LHCN-M2 (cell line): ENCODE data around the gene XYLT1. TPM values are rescaled to one million over a fixed set of nuclear protein-coding genes. Genes with fewer than 3 reads are reported as not detected.
"Not testable (repeated sequence)": the region's sequence is repeated elsewhere in the genome, so short reads cannot be mapped to it uniquely, and the experiment has no call there.

ENCODE experiments used
- DNase-seq: peaks from one replicate; pipeline ENCODE4 v3.0.0-alpha.2; 2012; ENCODE audit warnings: low read depth
- total RNA-seq: library from RNA; depleted of rRNA; stranded (reverse); fragments of >200 nt; gene quantifications from 2 replicates; pipeline ENCODE4 v1.2.3, GENCODE V29; 2014

The XYLT1 gene
- total RNA-seq, 1 experiment from 2014 or later = 2.7 TPM

GRCh38 chr16:17311333-17312093 is 159.2 kb downstream of the XYLT1 start:
- no peak for DNase-seq

GRCh38 chr16:17309510-17309909 is 161.2 kb downstream of the XYLT1 start:
- no peak for DNase-seq

GRCh38 chr16:17308186-17308585 is 162.6 kb downstream of the XYLT1 start:
- no peak for DNase-seq

- no peak for DNase-seq
These were observed 163.3 kb downstream of the XYLT1 start for GRCh38 chr16:17307504-17307903.

- DNase-seq = no peak
These were observed 164.0 kb downstream of the XYLT1 start for GRCh38 chr16:17306745-17307144.

- not testable (repeated sequence) for DNase-seq
These were observed 164.5 kb downstream of the XYLT1 start for GRCh38 chr16:17306211-17306610.

- DNase-seq = no peak
These were observed 165.1 kb downstream of the XYLT1 start for GRCh38 chr16:17305694-17306093.

GRCh38 chr16:17304491-17305119 is 166.2 kb downstream of the XYLT1 start:
- no peak for DNase-seq

- DNase-seq = no peak
These were observed 166.7 kb downstream of the XYLT1 start for GRCh38 chr16:17304106-17304490.

- no peak for DNase-seq
These were observed 167.7 kb downstream of the XYLT1 start for GRCh38 chr16:17303101-17303500.

GRCh38 chr16:17302620-17303019 is 168.1 kb downstream of the XYLT1 start:
- peak; percentile 2 for DNase-seq

GRCh38 chr16:17302214-17302613 is 168.5 kb downstream of the XYLT1 start:
- DNase-seq = no peak

- DNase-seq = no peak
These were observed 169.1 kb downstream of the XYLT1 start for GRCh38 chr16:17301593-17302135.

- DNase-seq = no peak
These were observed 169.6 kb downstream of the XYLT1 start for GRCh38 chr16:17301184-17301583.

GRCh38 chr16:17299790-17300189 is 171.0 kb downstream of the XYLT1 start:
- DNase-seq = no peak

GRCh38 chr16:17298238-17298637 is 172.5 kb downstream of the XYLT1 start:
- no peak for DNase-seq

- DNase-seq = no peak
These were observed 174.3 kb downstream of the XYLT1 start for GRCh38 chr16:17296431-17296830.

- no peak for DNase-seq
These were observed 174.8 kb downstream of the XYLT1 start for GRCh38 chr16:17295948-17296347.

GRCh38 chr16:17294856-17295255 is 175.9 kb downstream of the XYLT1 start:
- DNase-seq = no peak

GRCh38 chr16:17293813-17294558 is 176.8 kb downstream of the XYLT1 start:
- DNase-seq = no peak

GRCh38 chr16:17291289-17291688 is 179.5 kb downstream of the XYLT1 start:
- DNase-seq = no peak
